K562 (cell line): ENCODE data around the gene NME7. TPM values are rescaled to one million over a fixed set of nuclear protein-coding genes. Genes with fewer than 3 reads are reported as not detected.

Experiments used
- ATAC-seq: fragments of 200-7000 bp; cut with Tn5 transposase; 3 replicates; pipeline ENCODE4 v1.9.1; 2020; ENCODE audit warnings: moderate library complexity
- BruUV-seq: library from RNA; stranded (reverse); fragments of 400-500 nt; replicated peaks from 2 replicates; lab custom pipeline; 2021; lab: Mats Ljungman, UMichigan
- CTCF ChIA-PET: fragments of 300-600 bp; formaldehyde crosslinking; extraction: SDS; loops from one replicate; lab custom pipeline; 2021; ENCODE audit warnings: low intra/inter-chr PET ratio; lab: Yijun Ruan, JAX
- POLR2A ChIA-PET: fragments of 300-600, 350-650 bp; sonication (Branson Sonifier 250); formaldehyde crosslinking; extraction: SDS; loops from one replicate; lab custom pipeline; 2021; ENCODE audit warnings: antibody characterized with exemption, inconsistent platforms; lab: Yijun Ruan, JAX
- DNase-seq, 4 experiments: peaks; one replicate each; pipeline versions ENCODE4 v3.0.0 to v3.0.0-alpha.2; 2011 to 2018; ENCODE audit warnings: low spot score in 3 of 4, mixed read lengths in 3 of 4; ENCODE audit errors: extremely low read depth in 1 of 4
- FAIRE-seq: peaks from 2 replicates; lab custom pipeline; 2011; peaks lifted over from hg19 to GRCh38; lab: Jason Lieb, UNC
- H2AFZ ChIP-seq: 2 replicates; pipeline ENCODE4 v1.6.0; 2011; ENCODE audit warnings: low read depth, low read length, control low read depth, inconsistent platforms
- H3K27ac ChIP-seq: fragments of 200-600 bp; 3 replicates; pipeline ENCODE4 v1.8.0; 2011; ENCODE audit warnings: low read depth, mild to moderate bottlenecking, control low read depth, inconsistent platforms, low read length, moderate library complexity, mixed read lengths; ENCODE audit errors: extremely low read depth
- H3K27me3 ChIP-seq, 2 experiments: fragments of 300-600 bp in 1 of 2; 2 replicates in 1 of 2; 3 replicates in 1 of 2; pipeline versions ENCODE4 v1.6.0 to v1.8.0; 2011; ENCODE audit warnings: inconsistent platforms in 2 of 2, low read length in 2 of 2, mild to moderate bottlenecking in 1 of 2, mixed read lengths in 1 of 2, moderate library complexity in 1 of 2; ENCODE audit not compliant: control insufficient read depth in 2 of 2, insufficient read depth in 2 of 2
- H3K36me3 ChIP-seq: fragments of 300-600 bp; 3 replicates; pipeline ENCODE4 v1.8.0; 2011; ENCODE audit warnings: mild to moderate bottlenecking, low read length, inconsistent platforms; ENCODE audit not compliant: control insufficient read depth, insufficient read depth
- H3K4me1 ChIP-seq, 2 experiments: fragments of 200-600 bp in 1 of 2; replicated peaks in 1 of 2; 2 replicates in 1 of 2; 3 replicates in 1 of 2; pipeline versions ENCODE4 v1.5.1 to v1.8.0; 2011; ENCODE audit warnings: inconsistent platforms in 2 of 2, low read length in 2 of 2, mild to moderate bottlenecking in 1 of 2, mixed read lengths in 1 of 2, moderate library complexity in 1 of 2; ENCODE audit not compliant: control insufficient read depth in 2 of 2, insufficient read depth in 2 of 2
- H3K4me2 ChIP-seq: 2 replicates; pipeline ENCODE4 v1.6.1; 2011; ENCODE audit warnings: low read length, control low read depth, inconsistent platforms, mixed read lengths; ENCODE audit not compliant: insufficient read depth
- H3K4me3 ChIP-seq: fragments of 200-600 bp; sonication (generic), shearing (Covaris generic); 2 replicates; pipeline ENCODE4 v1.5.1; 2016; ENCODE audit warnings: control low read depth, inconsistent platforms
- H3K79me2 ChIP-seq: fragments of 200-600 bp; 3 replicates; pipeline ENCODE4 v1.8.0; 2011; ENCODE audit warnings: low read length, inconsistent platforms; ENCODE audit not compliant: control insufficient read depth, insufficient read depth
- H3K9ac ChIP-seq, 2 experiments: 2 replicates each; pipeline versions ENCODE4 v1.6.0 to v1.6.1; 2011; ENCODE audit warnings: low read depth in 2 of 2, low read length in 2 of 2, control low read depth in 1 of 2, inconsistent platforms in 1 of 2, mild to moderate bottlenecking in 1 of 2, mixed read lengths in 1 of 2; ENCODE audit not compliant: insufficient read depth in 1 of 2
- H3K9me1 ChIP-seq: one replicate; pipeline ENCODE4 v1.6.0; 2011; ENCODE audit warnings: inconsistent platforms, mild to moderate bottlenecking, low read length, moderate library complexity; ENCODE audit not compliant: control insufficient read depth, insufficient read depth
- H3K9me3 ChIP-seq: replicated peaks from 2 replicates; pipeline ENCODE4 v1.5.1; 2011; ENCODE audit warnings: low read depth, low read length, inconsistent platforms; ENCODE audit not compliant: control insufficient read depth, insufficient read depth
- H4K20me1 ChIP-seq: replicated peaks from 2 replicates; pipeline ENCODE4 v1.6.1; 2011; ENCODE audit warnings: low read length, inconsistent platforms, mixed read lengths; ENCODE audit not compliant: control insufficient read depth, insufficient read depth
- EWSR1 ChIP-seq: fragments of 450-650 bp; IDR thresholded peaks from 2 replicates; pipeline ENCODE4 v1.6.1; 2018; ENCODE audit warnings: borderline replicate concordance, mild to moderate bottlenecking, low read depth, moderate library complexity; ENCODE audit not compliant: partially characterized antibody
- MYBL2 ChIP-seq, 2 experiments: fragments of 450-650 bp in 1 of 2; sonication (generic) in 1 of 2; formaldehyde crosslinking in 1 of 2; IDR thresholded peaks; 2 replicates each; pipeline versions ENCODE4 v1.6.1 to v1.8.1; 2017 to 2022; ENCODE audit warnings: borderline replicate concordance in 1 of 2, inconsistent platforms in 1 of 2, low read depth in 1 of 2, mild to moderate bottlenecking in 1 of 2, missing genetic modification reagents in 1 of 2, moderate library complexity in 1 of 2
- NR1H2 ChIP-seq: sonication (generic); formaldehyde crosslinking; IDR thresholded peaks from 2 replicates; pipeline ENCODE4 v1.4.0; 2020; ENCODE audit warnings: mild to moderate bottlenecking, missing genetic modification reagents
- RFX5 ChIP-seq: IDR thresholded peaks from 2 replicates; pipeline ENCODE4 v1.6.1; 2011; ENCODE audit warnings: low read depth, mild to moderate bottlenecking, improper control_type of control experiment, low read length
- SREBF1 ChIP-seq: fragments of 150-350 bp; IDR thresholded peaks from 2 replicates; pipeline ENCODE4 v1.6.1; 2014; ENCODE audit warnings: antibody characterized with exemption, low read depth, low read length, borderline replicate concordance
- ZBTB34 ChIP-seq: fragments of 250-450 bp; sonication (Bioruptor Pico); IDR thresholded peaks from 2 replicates; pipeline ENCODE4 v1.8.0; 2021; ENCODE audit warnings: mild to moderate bottlenecking, moderate library complexity
- ZC3H8 ChIP-seq: fragments of 450-650 bp; IDR thresholded peaks from 2 replicates; pipeline ENCODE4 v1.6.1; 2017
- ZNF561 ChIP-seq: fragments of 450-650 bp; formaldehyde crosslinking; conservative IDR thresholded peaks from 2 replicates; pipeline ENCODE4 v1.4.0; 2020; ENCODE audit warnings: mild to moderate bottlenecking, moderate library complexity
- WGBS: fragments of 100-300 bp; shearing (Covaris generic); methylation state at CpG from one replicate; pipeline ENCODE4 v1.1.6; 2016; ENCODE audit warnings: low coverage, mixed read lengths; ENCODE audit not compliant: insufficient coverage; ENCODE audit errors: missing lambda C conversion rate; 5-methylcytosine and 5-hydroxymethylcytosine counted together
- in situ Hi-C: fragments of 300-500 bp; cut with MboI; formaldehyde crosslinking; loops from 4 replicates; pipeline ENCODE4 v1.15.0; 2018; ENCODE audit warnings: inconsistent platforms, mixed read lengths
- intact Hi-C: fragments of 100-400 bp; cut with micrococcal nuclease; formaldehyde crosslinking; loops from 2 replicates; pipeline ENCODE4 v1.14.2; 2022
- polyA plus RNA-seq, 8 experiments: library from polyadenylated mRNA; depleted of rRNA in 4 of 8; stranded (reverse) in 5 of 8; unstranded in 3 of 8; fragments of >200 nt; fragmentation: Nextera tagmentation in 2 of 8; fragmentation: Illumina TruSeq in 1 of 8; extraction: Ambion mirVana in 2 of 8; extraction: Trizol in 1 of 8; gene quantifications; 2 replicates each; pipeline versions ENCODE4 v1.2.1 to v1.2.3, GENCODE V29; 2011 to 2014; ENCODE audit warnings: inconsistent platforms in 1 of 8, missing spikeins in 1 of 8
- total RNA-seq, 7 experiments: library from RNA; depleted of rRNA in 6 of 7; stranded (reverse); fragments of >200 nt in 6 of 7; fragmentation: Illumina TruSeq in 2 of 7; extraction: Trizol in 2 of 7; gene quantifications; 2 replicates each; pipeline versions ENCODE4 v1.2.1 to v1.2.3, GENCODE V29; 2011 to 2021; ENCODE audit warnings: low replicate concordance in 1 of 7
- TF ChIP-seq, protein P1 (sequence below): fragments of 200-800 bp; sonication (Bioruptor generic); IDR thresholded peaks from 2 replicates; pipeline ENCODE4 v1.6.1; 2017; ENCODE audit warnings: missing genetic modification characterization, missing compliant biosample characterization
- TF ChIP-seq, protein P2 (sequence below), 2 experiments: fragments of 450-650 bp; IDR thresholded peaks; 2 replicates each; pipeline ENCODE4 v1.6.1; 2016
- TF ChIP-seq, protein P3 (sequence below): sonication (generic); formaldehyde crosslinking; IDR thresholded peaks from 2 replicates; pipeline ENCODE4 v1.8.1; 2023; ENCODE audit warnings: missing genetic modification reagents, mild to moderate bottlenecking, borderline replicate concordance

The NME7 gene
- total and polyA plus RNA-seq, 9 of the 15 experiments (the other 6 are each of a cell fraction or from before 2014, with no cell fraction given): 7.9 to 43.2 (median 23.9) TPM

GRCh38 chr1:169202791-169203665, 164.6 kb downstream of the NME7 start:
- H3K79me2 ChIP-seq: no peaks in the 10 kb centered on the region
- no peaks in the 10 kb centered on the region for H3K4me1 ChIP-seq
- no peak overlapping the region for H3K4me2 ChIP-seq
- no peaks in the 10 kb centered on the region for H3K36me3 ChIP-seq
- in situ Hi-C loops (no loop called here), intact Hi-C loops (no loop called here)
- H2AFZ ChIP-seq: no peak overlapping the region
- ChIA-PET POLR2A (interaction anchor here (0.7 kb wide), 1 partner anchor 581 kb away, joined by 4 read pairs; no protein-coding TSS in a partner anchor), CTCF (no interaction called here)
- no peaks in the 10 kb centered on the region for H3K9me3 ChIP-seq
- no peak for FAIRE-seq
- H4K20me1 ChIP-seq: no peaks in the 10 kb centered on the region
- no peaks in the 10 kb centered on the region for H3K9me1 ChIP-seq
- no peak overlapping the region for H3K4me3 ChIP-seq
- ATAC-seq: no peak
- H3K27me3 ChIP-seq: no peaks in the 10 kb centered on the region
- no peak overlapping the region for H3K27ac ChIP-seq
- H3K9ac ChIP-seq: no peak overlapping the region
- no peak for DNase-seq
- 56% methylated on average over 3 of the region's 3 CpGs for WGBS
- BruUV-seq: no TSS peak
- TF ChIP-seq ZBTB34 (no peak), MYBL2 (IDR thresholded peaks at IDR 0.05; ENCODE audit: low read depth) (no peak), MYBL2 (CRISPR knock-in tag; IDR thresholded peaks at IDR 0.05; ENCODE audit: borderline replicate concordance) (no peak), ZNF561 (no peak), ZC3H8 (no peak), EWSR1 (no peak), SREBF1 (no peak), NR1H2 (no peak), RFX5 (no peak)
- TF ChIP-seq, protein P1, sequence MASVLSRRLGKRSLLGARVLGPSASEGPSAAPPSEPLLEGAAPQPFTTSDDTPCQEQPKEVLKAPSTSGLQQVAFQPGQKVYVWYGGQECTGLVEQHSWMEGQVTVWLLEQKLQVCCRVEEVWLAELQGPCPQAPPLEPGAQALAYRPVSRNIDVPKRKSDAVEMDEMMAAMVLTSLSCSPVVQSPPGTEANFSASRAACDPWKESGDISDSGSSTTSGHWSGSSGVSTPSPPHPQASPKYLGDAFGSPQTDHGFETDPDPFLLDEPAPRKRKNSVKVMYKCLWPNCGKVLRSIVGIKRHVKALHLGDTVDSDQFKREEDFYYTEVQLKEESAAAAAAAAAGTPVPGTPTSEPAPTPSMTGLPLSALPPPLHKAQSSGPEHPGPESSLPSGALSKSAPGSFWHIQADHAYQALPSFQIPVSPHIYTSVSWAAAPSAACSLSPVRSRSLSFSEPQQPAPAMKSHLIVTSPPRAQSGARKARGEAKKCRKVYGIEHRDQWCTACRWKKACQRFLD (CRISPR knock-in tag): no peak
- TF ChIP-seq, protein P2, sequence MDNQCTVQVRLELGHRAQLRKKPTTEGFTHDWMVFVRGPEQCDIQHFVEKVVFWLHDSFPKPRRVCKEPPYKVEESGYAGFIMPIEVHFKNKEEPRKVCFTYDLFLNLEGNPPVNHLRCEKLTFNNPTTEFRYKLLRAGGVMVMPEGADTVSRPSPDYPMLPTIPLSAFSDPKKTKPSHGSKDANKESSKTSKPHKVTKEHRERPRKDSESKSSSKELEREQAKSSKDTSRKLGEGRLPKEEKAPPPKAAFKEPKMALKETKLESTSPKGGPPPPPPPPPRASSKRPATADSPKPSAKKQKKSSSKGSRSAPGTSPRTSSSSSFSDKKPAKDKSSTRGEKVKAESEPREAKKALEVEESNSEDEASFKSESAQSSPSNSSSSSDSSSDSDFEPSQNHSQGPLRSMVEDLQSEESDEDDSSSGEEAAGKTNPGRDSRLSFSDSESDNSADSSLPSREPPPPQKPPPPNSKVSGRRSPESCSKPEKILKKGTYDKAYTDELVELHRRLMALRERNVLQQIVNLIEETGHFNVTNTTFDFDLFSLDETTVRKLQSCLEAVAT (IDR thresholded peaks at IDR 0.05): no peak
- TF ChIP-seq, protein P3, sequence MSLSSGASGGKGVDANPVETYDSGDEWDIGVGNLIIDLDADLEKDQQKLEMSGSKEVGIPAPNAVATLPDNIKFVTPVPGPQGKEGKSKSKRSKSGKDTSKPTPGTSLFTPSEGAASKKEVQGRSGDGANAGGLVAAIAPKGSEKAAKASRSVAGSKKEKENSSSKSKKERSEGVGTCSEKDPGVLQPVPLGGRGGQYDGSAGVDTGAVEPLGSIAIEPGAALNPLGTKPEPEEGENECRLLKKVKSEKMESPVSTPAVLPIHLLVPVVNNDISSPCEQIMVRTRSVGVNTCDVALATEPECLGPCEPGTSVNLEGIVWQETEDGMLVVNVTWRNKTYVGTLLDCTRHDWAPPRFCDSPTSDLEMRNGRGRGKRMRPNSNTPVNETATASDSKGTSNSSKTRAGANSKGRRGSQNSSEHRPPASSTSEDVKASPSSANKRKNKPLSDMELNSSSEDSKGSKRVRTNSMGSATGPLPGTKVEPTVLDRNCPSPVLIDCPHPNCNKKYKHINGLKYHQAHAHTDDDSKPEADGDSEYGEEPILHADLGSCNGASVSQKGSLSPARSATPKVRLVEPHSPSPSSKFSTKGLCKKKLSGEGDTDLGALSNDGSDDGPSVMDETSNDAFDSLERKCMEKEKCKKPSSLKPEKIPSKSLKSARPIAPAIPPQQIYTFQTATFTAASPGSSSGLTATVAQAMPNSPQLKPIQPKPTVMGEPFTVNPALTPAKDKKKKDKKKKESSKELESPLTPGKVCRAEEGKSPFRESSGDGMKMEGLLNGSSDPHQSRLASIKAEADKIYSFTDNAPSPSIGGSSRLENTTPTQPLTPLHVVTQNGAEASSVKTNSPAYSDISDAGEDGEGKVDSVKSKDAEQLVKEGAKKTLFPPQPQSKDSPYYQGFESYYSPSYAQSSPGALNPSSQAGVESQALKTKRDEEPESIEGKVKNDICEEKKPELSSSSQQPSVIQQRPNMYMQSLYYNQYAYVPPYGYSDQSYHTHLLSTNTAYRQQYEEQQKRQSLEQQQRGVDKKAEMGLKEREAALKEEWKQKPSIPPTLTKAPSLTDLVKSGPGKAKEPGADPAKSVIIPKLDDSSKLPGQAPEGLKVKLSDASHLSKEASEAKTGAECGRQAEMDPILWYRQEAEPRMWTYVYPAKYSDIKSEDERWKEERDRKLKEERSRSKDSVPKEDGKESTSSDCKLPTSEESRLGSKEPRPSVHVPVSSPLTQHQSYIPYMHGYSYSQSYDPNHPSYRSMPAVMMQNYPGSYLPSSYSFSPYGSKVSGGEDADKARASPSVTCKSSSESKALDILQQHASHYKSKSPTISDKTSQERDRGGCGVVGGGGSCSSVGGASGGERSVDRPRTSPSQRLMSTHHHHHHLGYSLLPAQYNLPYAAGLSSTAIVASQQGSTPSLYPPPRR: no peak
